22Rv1 (cell line): ENCODE measurements around the gene MYL6.

Experiments
- CTCF ChIP-seq: fragments of 450-650 bp; IDR thresholded peaks from 2 replicates; pipeline ENCODE4 v1.5.1; 2017; ENCODE audit warnings: mild to moderate bottlenecking
- ZFX ChIP-seq: fragments of 450-650 bp; IDR thresholded peaks from 2 replicates; pipeline ENCODE4 v1.6.1; 2017; ENCODE audit warnings: antibody characterized with exemption, borderline replicate concordance

- TF ChIP-seq CTCF (peak; percentile 84), ZFX (no peak)
Measured at GRCh38 chr12:56206452-56207166, 48.5 kb downstream of the MYL6 start.
